ENCODE data around the gene CEP112.
A peak's percentile ranks its signal among the peaks of the same experiment; 100 is the strongest.

Gene CEP112

GRCh38 chr17:65780111-65780510 lies 411.8 kb downstream of the CEP112 start:
- no peak for DNase-seq (ENCODE audit: low read depth)
- no peak overlapping the region for H3K4me3 ChIP-seq (ENCODE audit: low read depth, low read length)
- no peak for TF ChIP-seq CTCF (conservative IDR thresholded peaks at IDR 0.05; ENCODE audit: low read depth, low read length)

DNA sequence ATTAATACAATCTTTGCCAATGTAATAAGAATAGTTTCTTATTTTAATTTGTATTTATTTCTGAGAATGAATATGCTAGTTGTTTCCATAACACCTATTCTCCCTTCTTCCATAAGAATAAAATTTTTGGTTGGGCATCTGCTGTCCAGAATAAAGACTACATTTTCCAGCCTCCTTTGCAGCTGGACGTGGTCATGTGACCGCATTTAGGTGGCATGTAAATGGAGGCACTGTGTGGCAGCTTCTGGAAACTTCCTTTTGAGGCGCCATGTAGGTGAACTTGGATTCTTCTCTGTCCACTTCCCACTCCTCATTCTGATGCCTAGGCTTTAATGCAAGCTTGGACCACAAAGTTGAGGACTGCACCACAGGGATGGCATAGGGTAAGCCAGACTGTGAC lies 415.0 kb downstream of the CEP112 start:
- TF ChIP-seq CTCF (conservative IDR thresholded peaks at IDR 0.05; ENCODE audit: low read depth, low read length), result no peak
- no peak for DNase-seq (ENCODE audit: low read depth)

GRCh38 chr17:65774787-65775186 lies 417.1 kb downstream of the CEP112 start:
- DNase-seq (ENCODE audit: low read depth), result peak; percentile 52
- no peak overlapping the region for H3K4me3 ChIP-seq (ENCODE audit: low read depth, low read length)
- TF ChIP-seq CTCF (conservative IDR thresholded peaks at IDR 0.05; ENCODE audit: low read depth, low read length), result no peak

More for the DNA sequence above, 415.0 kb downstream of the CEP112 start:
- H3K4me3 ChIP-seq (ENCODE audit: low read depth, low read length), result no peak overlapping the region

DNA sequence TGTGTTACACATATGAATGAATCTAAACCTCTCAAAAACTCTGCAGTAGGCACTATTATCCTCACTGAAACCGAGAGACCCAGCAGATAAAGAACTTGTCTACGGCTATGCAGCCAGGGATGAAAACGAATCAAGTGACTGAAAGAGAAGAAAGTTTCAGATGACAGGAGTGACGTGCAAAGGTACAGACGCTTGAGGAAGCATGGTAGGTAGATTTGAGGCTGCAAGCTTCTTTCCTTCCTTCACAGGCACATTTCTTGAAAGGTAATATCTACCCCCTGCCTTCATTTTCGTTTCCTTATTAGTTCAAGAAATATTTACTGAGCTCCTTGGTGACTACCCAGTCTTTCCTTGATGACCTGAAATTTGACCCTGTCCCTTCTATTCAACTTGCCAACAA lies 418.9 kb downstream of the CEP112 start:
- no peak overlapping the region for H3K4me3 ChIP-seq (ENCODE audit: low read depth, low read length)
- no peak for TF ChIP-seq CTCF (conservative IDR thresholded peaks at IDR 0.05; ENCODE audit: low read depth, low read length)
- no peak for DNase-seq (ENCODE audit: low read depth)

DNA sequence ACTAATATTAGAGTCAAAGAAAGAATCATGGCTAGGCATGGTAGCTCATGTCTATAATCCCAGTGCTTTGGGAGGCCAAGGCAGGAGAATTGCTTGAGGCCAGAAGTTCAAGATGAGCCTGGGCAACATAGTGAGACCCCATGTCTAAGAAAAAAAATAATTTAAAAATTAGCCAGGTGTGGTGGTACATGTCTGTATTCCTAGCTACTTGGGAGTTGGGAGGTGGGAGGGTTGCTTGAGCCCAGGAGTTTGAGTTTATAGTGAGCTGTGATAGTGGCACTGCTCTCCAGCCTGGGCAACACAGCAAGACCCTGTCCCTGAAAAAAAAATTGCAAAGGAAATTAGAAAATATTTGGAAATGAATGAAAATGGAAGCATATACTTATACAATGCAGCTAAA lies 420.2 kb downstream of the CEP112 start:
- no peak for DNase-seq (ENCODE audit: low read depth)
- no peak overlapping the region for H3K4me3 ChIP-seq (ENCODE audit: low read depth, low read length)
- no peak for TF ChIP-seq CTCF (conservative IDR thresholded peaks at IDR 0.05; ENCODE audit: low read depth, low read length)

DNA sequence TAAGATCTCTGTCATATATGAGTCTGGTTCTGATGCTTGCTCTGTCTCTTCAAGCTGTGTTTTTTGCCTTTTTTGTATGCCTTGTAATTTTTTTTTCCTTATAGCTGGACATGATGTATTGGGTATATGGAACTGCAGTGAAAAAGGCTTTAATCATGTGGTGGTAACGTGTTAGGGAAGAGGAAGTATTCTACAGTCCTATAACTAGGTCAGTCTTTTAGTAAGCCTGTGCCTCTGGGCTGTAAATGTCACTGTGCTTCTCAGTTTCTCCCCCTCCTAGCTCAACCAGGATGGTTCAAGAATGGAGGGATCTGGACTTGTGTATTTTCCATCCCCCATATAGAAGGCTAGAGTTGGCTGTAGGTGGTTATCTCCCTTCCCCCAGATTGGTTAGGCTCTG lies 428.1 kb downstream of the CEP112 start:
- DNase-seq (ENCODE audit: low read depth), result no peak
- no peak overlapping the region for H3K4me3 ChIP-seq (ENCODE audit: low read depth, low read length)
- no peak for TF ChIP-seq CTCF (conservative IDR thresholded peaks at IDR 0.05; ENCODE audit: low read depth, low read length)

DNA sequence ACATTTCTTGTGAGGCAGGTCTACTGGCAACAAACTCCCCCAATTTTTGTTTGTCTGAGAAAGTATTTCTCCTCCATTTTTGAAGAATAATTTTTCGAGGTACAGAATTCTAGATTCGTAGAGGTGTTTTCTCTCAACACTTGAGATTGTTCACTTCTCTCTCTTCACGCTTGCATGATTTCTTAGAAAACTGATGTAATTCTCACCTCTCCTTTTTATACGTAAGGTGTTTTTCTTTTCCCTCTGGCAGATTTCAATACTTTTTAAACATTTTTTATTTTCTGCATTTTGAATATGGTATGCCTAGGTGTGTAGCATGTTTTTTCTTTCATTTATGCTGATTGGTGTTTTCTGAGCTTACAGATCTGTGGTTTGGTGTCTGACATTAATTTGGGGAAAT lies 429.0 kb downstream of the CEP112 start:
- no peak overlapping the region for H3K4me3 ChIP-seq (ENCODE audit: low read depth, low read length)
- DNase-seq (ENCODE audit: low read depth), result no peak
- no peak for TF ChIP-seq CTCF (conservative IDR thresholded peaks at IDR 0.05; ENCODE audit: low read depth, low read length)
